Measurements from ENCODE around the gene BAZ2A.
"Not testable (repeated sequence)": the region's sequence is repeated elsewhere in the genome, so short reads cannot be mapped to it uniquely, and the experiment has no call there.

GRCh38 chr12:56653781-56654180 is 23.7 kb upstream of the BAZ2A start:
- not testable (repeated sequence) for TF ChIP-seq ARNTL (CRISPR knock-in tag; IDR thresholded peaks at IDR 0.05; ENCODE audit: borderline replicate concordance, low read depth); CREB5 (CRISPR knock-in tag; IDR thresholded peaks at IDR 0.05; ENCODE audit: low read depth); OSR1 (CRISPR knock-in tag; IDR thresholded peaks at IDR 0.05); BACH2 (CRISPR knock-in tag; IDR thresholded peaks at IDR 0.05; ENCODE audit: borderline replicate concordance); ZNF565 (CRISPR knock-in tag; conservative IDR thresholded peaks at IDR 0.05; ENCODE audit: low read depth); SNAI2 (CRISPR knock-in tag; IDR thresholded peaks at IDR 0.05); ZFP30 (CRISPR knock-in tag; IDR thresholded peaks at IDR 0.05); TCF4 (CRISPR knock-in tag; IDR thresholded peaks at IDR 0.05; ENCODE audit: borderline replicate concordance); GLIS3 (CRISPR knock-in tag; IDR thresholded peaks at IDR 0.05); CSDC2 (CRISPR knock-in tag; IDR thresholded peaks at IDR 0.05); POU6F1 (CRISPR knock-in tag; IDR thresholded peaks at IDR 0.05; ENCODE audit: borderline replicate concordance, low read depth)
- TF ChIP-seq, protein P1, sequence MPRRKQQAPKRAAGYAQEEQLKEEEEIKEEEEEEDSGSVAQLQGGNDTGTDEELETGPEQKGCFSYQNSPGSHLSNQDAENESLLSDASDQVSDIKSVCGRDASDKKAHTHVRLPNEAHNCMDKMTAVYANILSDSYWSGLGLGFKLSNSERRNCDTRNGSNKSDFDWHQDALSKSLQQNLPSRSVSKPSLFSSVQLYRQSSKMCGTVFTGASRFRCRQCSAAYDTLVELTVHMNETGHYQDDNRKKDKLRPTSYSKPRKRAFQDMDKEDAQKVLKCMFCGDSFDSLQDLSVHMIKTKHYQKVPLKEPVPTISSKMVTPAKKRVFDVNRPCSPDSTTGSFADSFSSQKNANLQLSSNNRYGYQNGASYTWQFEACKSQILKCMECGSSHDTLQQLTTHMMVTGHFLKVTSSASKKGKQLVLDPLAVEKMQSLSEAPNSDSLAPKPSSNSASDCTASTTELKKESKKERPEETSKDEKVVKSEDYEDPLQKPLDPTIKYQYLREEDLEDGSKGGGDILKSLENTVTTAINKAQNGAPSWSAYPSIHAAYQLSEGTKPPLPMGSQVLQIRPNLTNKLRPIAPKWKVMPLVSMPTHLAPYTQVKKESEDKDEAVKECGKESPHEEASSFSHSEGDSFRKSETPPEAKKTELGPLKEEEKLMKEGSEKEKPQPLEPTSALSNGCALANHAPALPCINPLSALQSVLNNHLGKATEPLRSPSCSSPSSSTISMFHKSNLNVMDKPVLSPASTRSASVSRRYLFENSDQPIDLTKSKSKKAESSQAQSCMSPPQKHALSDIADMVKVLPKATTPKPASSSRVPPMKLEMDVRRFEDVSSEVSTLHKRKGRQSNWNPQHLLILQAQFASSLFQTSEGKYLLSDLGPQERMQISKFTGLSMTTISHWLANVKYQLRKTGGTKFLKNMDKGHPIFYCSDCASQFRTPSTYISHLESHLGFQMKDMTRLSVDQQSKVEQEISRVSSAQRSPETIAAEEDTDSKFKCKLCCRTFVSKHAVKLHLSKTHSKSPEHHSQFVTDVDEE (CRISPR knock-in tag; IDR thresholded peaks at IDR 0.05) = not testable (repeated sequence)
- TF ChIP-seq, protein P2, sequence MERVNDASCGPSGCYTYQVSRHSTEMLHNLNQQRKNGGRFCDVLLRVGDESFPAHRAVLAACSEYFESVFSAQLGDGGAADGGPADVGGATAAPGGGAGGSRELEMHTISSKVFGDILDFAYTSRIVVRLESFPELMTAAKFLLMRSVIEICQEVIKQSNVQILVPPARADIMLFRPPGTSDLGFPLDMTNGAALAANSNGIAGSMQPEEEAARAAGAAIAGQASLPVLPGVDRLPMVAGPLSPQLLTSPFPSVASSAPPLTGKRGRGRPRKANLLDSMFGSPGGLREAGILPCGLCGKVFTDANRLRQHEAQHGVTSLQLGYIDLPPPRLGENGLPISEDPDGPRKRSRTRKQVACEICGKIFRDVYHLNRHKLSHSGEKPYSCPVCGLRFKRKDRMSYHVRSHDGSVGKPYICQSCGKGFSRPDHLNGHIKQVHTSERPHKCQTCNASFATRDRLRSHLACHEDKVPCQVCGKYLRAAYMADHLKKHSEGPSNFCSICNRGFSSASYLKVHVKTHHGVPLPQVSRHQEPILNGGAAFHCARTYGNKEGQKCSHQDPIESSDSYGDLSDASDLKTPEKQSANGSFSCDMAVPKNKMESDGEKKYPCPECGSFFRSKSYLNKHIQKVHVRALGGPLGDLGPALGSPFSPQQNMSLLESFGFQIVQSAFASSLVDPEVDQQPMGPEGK (CRISPR knock-in tag; IDR thresholded peaks at IDR 0.05; ENCODE audit: borderline replicate concordance) = not testable (repeated sequence)
